Measurements from ENCODE around the gene BRD7. TPM values are rescaled to one million over a fixed set of nuclear protein-coding genes. Genes with fewer than 3 reads are reported as not detected.
A peak's percentile ranks its signal among the peaks of the same experiment; 100 is the strongest.

Gene BRD7
- polyA plus RNA-seq, 3 donors, result 11.4 to 33.0 (median 21.2) TPM

GRCh38 chr16:50322333-50322732 lies 46.5 kb downstream of the BRD7 start:
- Histone ChIP-seq H3K9ac (ENCODE audit: insufficient read depth, low read length, poor library complexity, severe bottlenecking) (no peak overlapping the region), H3K4me3 (replicated peaks in 1 of 3; ENCODE audit: low read depth in 2 of 3, low read length in 3 of 3) (no peak overlapping the region), H3K36me3 (replicated peaks in 1 of 2; ENCODE audit: control insufficient read depth in 1 of 2, insufficient read depth in 2 of 2, low read length in 2 of 2) (peaks cover 77 to 95% of the 10 kb centered on the region in 2 donors), H3K27me3 (ENCODE audit: control insufficient read depth in 2 of 2, insufficient read depth in 2 of 2, low read length in 2 of 2) (no peaks in the 10 kb centered on the region), H3K79me2 (ENCODE audit: insufficient read depth, low read length) (no peaks in the 10 kb centered on the region), H3K4me1 (ENCODE audit: control insufficient read depth in 1 of 2, insufficient read depth in 2 of 2, low read length in 2 of 2) (no peaks in the 10 kb centered on the region), H3K9me3 (replicated peaks in 1 of 2; ENCODE audit: control insufficient read depth in 1 of 2, insufficient read depth in 1 of 2, low read length in 2 of 2) (no peaks in the 10 kb centered on the region), H2AFZ (ENCODE audit: insufficient read depth, low read depth, low read length, poor library complexity, severe bottlenecking) (no peak overlapping the region), H3K27ac (ENCODE audit: low read depth in 1 of 2, low read length in 2 of 2) (no peak overlapping the region), H3K4me2 (replicated peaks; ENCODE audit: extremely low read depth, low read length, poor library complexity, severe bottlenecking) (no peak overlapping the region), H4K20me1 (ENCODE audit: insufficient read depth, low read length) (peaks cover 86% of the 10 kb centered on the region)
- TF ChIP-seq CTCF (IDR thresholded peaks at IDR 0.05), result no peak
- no peak for DNase-seq
- intact Hi-C loops (cut with micrococcal nuclease), result no loop called here
- Mint-ChIP-seq H3K9me3 (peaks cover 0 to 1% (median 0%) of the 10 kb centered on the region in 7 donors), H3K36me3 (peaks cover 68 to 86% of the 10 kb centered on the region in 2 donors), H3K4me1 (peaks cover 6% of the 10 kb centered on the region), H3K4me3 (no peak overlapping the region), H3K27me3 (ENCODE audit: low read depth in 3 of 3) (no peaks in the 10 kb centered on the region), H3K27ac (no peak overlapping the region)
- WGBS (ENCODE audit: insufficient coverage), result no CpG with 5 or more reads among the region's 1 CpG

- Histone ChIP-seq H3K9ac (ENCODE audit: insufficient read depth, low read length, poor library complexity, severe bottlenecking) (no peak overlapping the region), H2AFZ (ENCODE audit: insufficient read depth, low read depth, low read length, poor library complexity, severe bottlenecking) (no peak overlapping the region), H3K4me2 (replicated peaks; ENCODE audit: extremely low read depth, low read length, poor library complexity, severe bottlenecking) (no peak overlapping the region), H3K79me2 (ENCODE audit: insufficient read depth, low read length) (peaks cover 11% of the 10 kb centered on the region), H3K36me3 (replicated peaks in 1 of 2; ENCODE audit: control insufficient read depth in 1 of 2, insufficient read depth in 2 of 2, low read length in 2 of 2) (peaks cover 91 to 99% of the 10 kb centered on the region in 2 donors), H3K9me3 (replicated peaks in 1 of 2; ENCODE audit: control insufficient read depth in 1 of 2, insufficient read depth in 1 of 2, low read length in 2 of 2) (no peaks in the 10 kb centered on the region), H3K27me3 (ENCODE audit: control insufficient read depth in 2 of 2, insufficient read depth in 2 of 2, low read length in 2 of 2) (no peaks in the 10 kb centered on the region), H3K4me1 (ENCODE audit: control insufficient read depth in 1 of 2, insufficient read depth in 2 of 2, low read length in 2 of 2) (no peaks in the 10 kb centered on the region), H3K4me3 (replicated peaks in 1 of 3; ENCODE audit: low read depth in 2 of 3, low read length in 3 of 3) (no peak overlapping the region), H4K20me1 (ENCODE audit: insufficient read depth, low read length) (peaks cover 99% of the 10 kb centered on the region), H3K27ac (ENCODE audit: low read depth in 1 of 2, low read length in 2 of 2) (peak overlapping the region in 1 of 2 donors; percentile 27)
- intact Hi-C loops (cut with micrococcal nuclease), result no loop called here
- Mint-ChIP-seq H3K4me3 (no peak overlapping the region), H3K36me3 (peaks cover 77 to 96% of the 10 kb centered on the region in 2 donors), H3K9me3 (peaks cover 0 to 1% (median 0%) of the 10 kb centered on the region in 7 donors), H3K27me3 (ENCODE audit: low read depth in 3 of 3) (no peaks in the 10 kb centered on the region), H3K27ac (peak overlapping the region in 1 of 7 donors; percentile 37), H3K4me1 (no peaks in the 10 kb centered on the region)
- DNase-seq, result no peak
- 80% methylated on average over 2 of the region's 5 CpGs for WGBS (ENCODE audit: insufficient coverage)
- TF ChIP-seq CTCF (IDR thresholded peaks at IDR 0.05), result no peak
These were observed 48.5 kb downstream of the BRD7 start for GRCh38 chr16:50320310-50320709.
